Mammary epithelial cell (primary cell): ENCODE data around the gene PLCH1.

Source experiments
- CTCF ChIP-seq, 2 donors: IDR thresholded peaks in 1 of 2; conservative IDR thresholded peaks in 1 of 2; 2 replicates each; pipeline ENCODE4 v1.5.1; 2011 to 2012; ENCODE audit warnings: inconsistent platforms in 2 of 2, low read length in 2 of 2, mild to moderate bottlenecking in 2 of 2, control low read depth in 1 of 2, low read depth in 1 of 2; ENCODE audit not compliant: insufficient read depth in 1 of 2; ENCODE audit errors: extremely low read depth in 1 of 2
- EZH2 ChIP-seq: IDR thresholded peaks from 2 replicates; pipeline ENCODE4 v1.6.1; 2012; ENCODE audit warnings: low read length, inconsistent platforms, borderline replicate concordance

- no peak for TF ChIP-seq EZH2
- TF ChIP-seq CTCF (conservative IDR thresholded peaks at IDR 0.05 in 1 of 2, IDR thresholded peaks at IDR 0.05 in 1 of 2; ENCODE audit: extremely low read depth in 1 of 2, insufficient read depth in 1 of 2, low read depth in 1 of 2, low read length in 2 of 2), result no peak
These were observed 139.3 kb downstream of the PLCH1 start for GRCh38 chr3:155605571-155605970.
